Hepatocyte (in vitro differentiated cells): ENCODE measurements around the gene COPS9. TPM values are rescaled to one million over a fixed set of nuclear protein-coding genes. Genes with fewer than 3 reads are reported as not detected.

Experiments used
- DNase-seq: peaks from one replicate; pipeline ENCODE4 v3.0.0-alpha.2; 2016; ENCODE audit warnings: low spot score
- H2AFZ ChIP-seq: fragments of 200-600 bp; sonication (generic); 2 replicates; pipeline ENCODE4 v1.6.0; 2016; ENCODE audit warnings: antibody characterized with exemption, mild to moderate bottlenecking
- H3K27ac ChIP-seq: fragments of 200-600 bp; sonication (generic); 2 replicates; pipeline ENCODE4 v1.5.1; 2016; ENCODE audit warnings: mild to moderate bottlenecking
- H3K27me3 ChIP-seq: fragments of 200-600 bp; sonication (generic); 2 replicates; pipeline ENCODE4 v1.6.1; 2016
- H3K36me3 ChIP-seq: fragments of 200-600 bp; sonication (generic); replicated peaks from 2 replicates; pipeline ENCODE4 v1.5.1; 2016; ENCODE audit warnings: low read depth; ENCODE audit not compliant: insufficient read depth
- H3K4me1 ChIP-seq: fragments of 200-600 bp; sonication (generic); 2 replicates; pipeline ENCODE4 v1.5.1; 2016; ENCODE audit warnings: mild to moderate bottlenecking, moderate library complexity; ENCODE audit not compliant: insufficient read depth
- H3K4me2 ChIP-seq: fragments of 200-600 bp; sonication (generic); 2 replicates; pipeline ENCODE4 v1.6.0; 2016
- H3K4me3 ChIP-seq: fragments of 200-600 bp; sonication (generic); 2 replicates; pipeline ENCODE4 v1.5.1; 2016; ENCODE audit warnings: mild to moderate bottlenecking
- H3K79me2 ChIP-seq: fragments of 200-600 bp; sonication (generic); 2 replicates; pipeline ENCODE4 v1.6.0; 2017; ENCODE audit warnings: mild to moderate bottlenecking
- H3K9me2 ChIP-seq: fragments of 200-600 bp; sonication (generic); replicated peaks from 2 replicates; pipeline ENCODE4 v1.6.0; 2017; ENCODE audit warnings: mild to moderate bottlenecking; ENCODE audit not compliant: insufficient read depth
- H3K9me3 ChIP-seq: fragments of 200-600 bp; sonication (generic); 2 replicates; pipeline ENCODE4 v1.5.1; 2016; ENCODE audit warnings: low read depth, mild to moderate bottlenecking
- H4K20me1 ChIP-seq: fragments of 200-600 bp; sonication (generic); 2 replicates; pipeline ENCODE4 v1.6.0; 2016; ENCODE audit warnings: mild to moderate bottlenecking; ENCODE audit not compliant: insufficient read depth, poor library complexity, severe bottlenecking
- CTCF ChIP-seq: fragments of 200-600 bp; sonication (generic); IDR thresholded peaks from 2 replicates; pipeline ENCODE4 v1.5.1; 2016; ENCODE audit warnings: antibody characterized with exemption, mild to moderate bottlenecking; ENCODE audit not compliant: poor library complexity
- EZH2 ChIP-seq: fragments of 200-600 bp; sonication (generic); IDR thresholded peaks from 2 replicates; pipeline ENCODE4 v1.6.1; 2016; ENCODE audit warnings: antibody characterized with exemption, mild to moderate bottlenecking, borderline replicate concordance
- EZH2phosphoT487 ChIP-seq: fragments of 200-600 bp; sonication (generic); IDR thresholded peaks from one replicate; pipeline ENCODE4 v1.6.1; 2018; ENCODE audit warnings: antibody characterized with exemption, mild to moderate bottlenecking, low read depth, moderate library complexity; ENCODE audit not compliant: unreplicated experiment, severe bottlenecking
- WGBS: methylation state at CpG from one replicate; pipeline ENCODE4 v1.1.6; 2016; ENCODE audit warnings: low lambda C conversion rate; ENCODE audit errors: missing lambda C conversion rate; 5-methylcytosine and 5-hydroxymethylcytosine counted together
- polyA plus RNA-seq: library from polyadenylated mRNA; unstranded; fragments of >200 nt; fragmentation: Nextera tagmentation; extraction: Ambion mirVana; gene quantifications from 2 replicates; pipeline ENCODE4 v1.2.1, GENCODE V29; 2016
- total RNA-seq: library from RNA; depleted of rRNA; stranded (reverse); fragments of >200 nt; gene quantifications from 2 replicates; pipeline ENCODE4 v1.2.3, GENCODE V29; 2014

The COPS9 gene
- total and polyA plus RNA-seq, 2 experiments from 2014 or later: 109 to 300 TPM

DNA sequence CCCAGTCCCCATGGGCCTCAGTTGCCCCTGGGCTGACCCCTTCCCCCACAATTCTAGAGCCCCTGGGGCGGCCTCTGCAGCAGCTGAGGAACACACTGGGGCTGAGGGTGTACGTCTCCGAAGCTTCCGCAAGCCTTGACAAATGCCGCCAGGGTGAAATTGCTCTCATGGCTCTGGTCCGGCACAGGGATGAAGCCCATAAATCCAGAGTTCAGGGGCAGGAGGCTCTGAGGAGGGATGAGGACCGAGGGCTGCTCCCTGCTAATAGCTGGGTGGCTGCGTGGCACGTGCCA lies 31.4 kb upstream of the COPS9 start:
- Histone ChIP-seq H3K9me3 (no peaks in the 10 kb centered on the region), H3K36me3 (no peaks in the 10 kb centered on the region), H2AFZ (no peak overlapping the region), H3K27me3 (no peaks in the 10 kb centered on the region), H3K9me2 (no peaks in the 10 kb centered on the region), H3K27ac (no peak overlapping the region), H3K4me2 (no peak overlapping the region), H3K4me1 (peaks cover 5% of the 10 kb centered on the region), H3K4me3 (no peak overlapping the region), H4K20me1 (no peaks in the 10 kb centered on the region), H3K79me2 (no peaks in the 10 kb centered on the region)
- WGBS: 93% methylated on average over 9 of the region's 9 CpGs
- no peak for DNase-seq
- TF ChIP-seq CTCF: no peak
- no peak for TF ChIP-seq EZH2
- no peak for TF ChIP-seq EZH2phosphoT487

GRCh38 chr2:240166761-240167587 lies 30.9 kb upstream of the COPS9 start:
- Histone ChIP-seq H4K20me1 (no peaks in the 10 kb centered on the region), H3K27me3 (no peaks in the 10 kb centered on the region), H3K4me1 (peaks cover 5% of the 10 kb centered on the region), H3K4me3 (no peak overlapping the region), H3K36me3 (no peaks in the 10 kb centered on the region), H3K79me2 (no peaks in the 10 kb centered on the region), H3K27ac (no peak overlapping the region), H3K4me2 (no peak overlapping the region), H2AFZ (no peak overlapping the region), H3K9me3 (no peaks in the 10 kb centered on the region), H3K9me2 (no peaks in the 10 kb centered on the region)
- TF ChIP-seq CTCF: no peak
- TF ChIP-seq EZH2: no peak
- no peak for TF ChIP-seq EZH2phosphoT487
- no peak for DNase-seq
- 91% methylated on average over 21 of the region's 21 CpGs for WGBS

DNA sequence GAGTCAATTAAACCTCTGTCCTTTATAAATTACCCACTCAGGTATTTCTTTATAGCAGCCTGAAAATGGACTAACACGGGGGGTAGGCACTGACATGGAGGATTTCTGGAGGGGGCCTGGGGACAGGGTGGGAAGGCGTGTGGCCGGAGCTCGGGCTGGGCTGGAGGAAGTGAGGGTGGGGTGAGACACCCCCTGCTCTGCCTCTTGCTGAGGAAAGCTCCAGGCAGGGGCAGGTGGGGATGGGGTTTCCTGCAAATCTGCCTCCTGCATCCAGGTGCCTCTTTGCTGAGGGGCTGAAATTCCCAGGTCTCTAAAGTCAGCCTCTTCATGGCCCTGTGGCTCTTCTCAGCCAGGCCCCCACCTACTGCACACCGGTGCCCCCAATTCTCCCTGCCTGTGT lies 30.1 kb upstream of the COPS9 start:
- H2AFZ ChIP-seq: no peak overlapping the region
- no peaks in the 10 kb centered on the region for H3K27me3 ChIP-seq
- no peaks in the 10 kb centered on the region for H4K20me1 ChIP-seq
- no peaks in the 10 kb centered on the region for H3K79me2 ChIP-seq
- H3K9me3 ChIP-seq: no peaks in the 10 kb centered on the region
- H3K9me2 ChIP-seq: no peaks in the 10 kb centered on the region
- no peak for TF ChIP-seq CTCF
- no peak for TF ChIP-seq EZH2
- no peak for TF ChIP-seq EZH2phosphoT487
- H3K4me3 ChIP-seq: no peak overlapping the region
- no peak for DNase-seq
- H3K4me1 ChIP-seq: peaks cover 5% of the 10 kb centered on the region
- no peak overlapping the region for H3K4me2 ChIP-seq
- no peak overlapping the region for H3K27ac ChIP-seq
- no peaks in the 10 kb centered on the region for H3K36me3 ChIP-seq
- 83% methylated on average over 5 of the region's 5 CpGs for WGBS
